CD14-positive monocyte (primary cell): Measurements from ENCODE around the gene CNTRL. TPM values are rescaled to one million over a fixed set of nuclear protein-coding genes. Genes with fewer than 3 reads are reported as not detected.
A peak's percentile ranks its signal among the peaks of the same experiment; 100 is the strongest.

ENCODE experiments used
- DNase-seq, 3 donors: peaks; one replicate each; pipeline ENCODE4 v3.0.0-alpha.2; 2011 to 2022
- H2AFZ ChIP-seq: 2 replicates; pipeline ENCODE4 v1.6.0; 2012; ENCODE audit warnings: mild to moderate bottlenecking, low read depth, low read length, inconsistent platforms; ENCODE audit not compliant: insufficient read depth, poor library complexity, severe bottlenecking
- H3K27ac ChIP-seq, 2 donors: 1 replicate in 1 of 2; 2 replicates in 1 of 2; pipeline ENCODE4 v1.5.1; 2012 to 2013; ENCODE audit warnings: low read length in 2 of 2, control low read depth in 1 of 2, inconsistent platforms in 1 of 2, low read depth in 1 of 2, mild to moderate bottlenecking in 1 of 2
- H3K27me3 ChIP-seq, 2 donors: one replicate each; pipeline versions ENCODE4 v1.6.0 to v1.6.1; 2011 to 2013; ENCODE audit warnings: low read length in 2 of 2; ENCODE audit not compliant: control insufficient read depth in 2 of 2, insufficient read depth in 2 of 2
- H3K36me3 ChIP-seq, 2 donors: replicated peaks in 1 of 2; 1 replicate in 1 of 2; 2 replicates in 1 of 2; pipeline versions ENCODE4 v1.5.1 to v1.6.1; 2012 to 2013; ENCODE audit warnings: low read length in 2 of 2, control low read depth in 1 of 2, inconsistent platforms in 1 of 2, mild to moderate bottlenecking in 1 of 2; ENCODE audit not compliant: insufficient read depth in 2 of 2, control insufficient read depth in 1 of 2
- H3K4me1 ChIP-seq, 2 donors: 1 replicate in 1 of 2; 2 replicates in 1 of 2; pipeline versions ENCODE4 v1.5.1 to v1.6.1; 2012 to 2013; ENCODE audit warnings: low read length in 2 of 2, control low read depth in 1 of 2, inconsistent platforms in 1 of 2, mild to moderate bottlenecking in 1 of 2, moderate library complexity in 1 of 2; ENCODE audit not compliant: insufficient read depth in 2 of 2, control insufficient read depth in 1 of 2
- H3K4me2 ChIP-seq: replicated peaks from 2 replicates; pipeline ENCODE3; 2012; ENCODE audit warnings: low read length, moderate library complexity, mild to moderate bottlenecking; ENCODE audit not compliant: poor library complexity, severe bottlenecking; ENCODE audit errors: extremely low read depth
- H3K4me3 ChIP-seq, 3 experiments: fragments of 200-600 bp in 1 of 3; sonication (generic) in 1 of 3; replicated peaks in 1 of 3; 1 replicate in 2 of 3; 2 replicates in 1 of 3; pipeline ENCODE4 v1.5.1; 2011 to 2013; ENCODE audit warnings: low read length in 3 of 3, mild to moderate bottlenecking in 3 of 3, control low read depth in 2 of 3, low read depth in 2 of 3, inconsistent platforms in 1 of 3, moderate library complexity in 1 of 3
- H3K79me2 ChIP-seq: 2 replicates; pipeline ENCODE4 v1.6.0; 2012; ENCODE audit warnings: mild to moderate bottlenecking, control low read depth, inconsistent platforms, low read length, moderate library complexity; ENCODE audit not compliant: insufficient read depth
- H3K9ac ChIP-seq: 2 replicates; pipeline ENCODE4 v1.6.0; 2017; ENCODE audit warnings: low read length, mild to moderate bottlenecking; ENCODE audit not compliant: insufficient read depth, poor library complexity, severe bottlenecking
- H3K9me3 ChIP-seq, 2 donors: replicated peaks in 1 of 2; 1 replicate in 1 of 2; 2 replicates in 1 of 2; pipeline versions ENCODE4 v1.5.1 to v1.6.1; 2012 to 2013; ENCODE audit warnings: low read length in 2 of 2, control low read depth in 1 of 2; ENCODE audit not compliant: control insufficient read depth in 1 of 2, insufficient read depth in 1 of 2
- H4K20me1 ChIP-seq: 2 replicates; pipeline ENCODE4 v1.6.0; 2012; ENCODE audit warnings: mild to moderate bottlenecking, low read length, control low read depth, moderate library complexity; ENCODE audit not compliant: insufficient read depth
- H3K27ac Mint-ChIP-seq, 7 donors: one replicate each; pipeline ENCODE4 v1.8.0; 2020; ENCODE audit warnings: mild to moderate bottlenecking in 7 of 7, mixed read lengths in 7 of 7, moderate library complexity in 6 of 7, inconsistent platforms in 2 of 7
- H3K27me3 Mint-ChIP-seq, 3 donors: one replicate each; pipeline ENCODE4 v1.8.0; 2021 to 2022; ENCODE audit warnings: low read depth in 3 of 3, mild to moderate bottlenecking in 3 of 3, mixed read lengths in 3 of 3, moderate library complexity in 3 of 3, inconsistent platforms in 1 of 3
- H3K36me3 Mint-ChIP-seq, 2 donors: one replicate each; pipeline ENCODE4 v1.8.0; 2020; ENCODE audit warnings: mixed read lengths in 2 of 2, inconsistent platforms in 1 of 2, mild to moderate bottlenecking in 1 of 2
- H3K4me1 Mint-ChIP-seq: one replicate; pipeline ENCODE4 v1.8.0; 2020; ENCODE audit warnings: mild to moderate bottlenecking, mixed read lengths
- H3K4me3 Mint-ChIP-seq, 2 donors: one replicate each; pipeline ENCODE4 v1.8.0; 2020; ENCODE audit warnings: mild to moderate bottlenecking in 2 of 2, mixed read lengths in 2 of 2, moderate library complexity in 1 of 2
- H3K9me3 Mint-ChIP-seq, 7 donors: one replicate each; pipeline ENCODE4 v1.8.0; 2020 to 2022; ENCODE audit warnings: mixed read lengths in 7 of 7, mild to moderate bottlenecking in 6 of 7, moderate library complexity in 6 of 7, inconsistent platforms in 2 of 7
- WGBS: methylation state at CpG from one replicate; pipeline ENCODE4 v1.1.5; 2013; ENCODE audit warnings: missing lambda C conversion rate; ENCODE audit not compliant: insufficient coverage; 5-methylcytosine and 5-hydroxymethylcytosine counted together
- intact Hi-C, 2 donors: fragments of 100-400 bp; cut with micrococcal nuclease; formaldehyde crosslinking; loops; one replicate each; pipeline versions ENCODE4 v1.15.0 to v1.15.1; 2023
- polyA plus RNA-seq, 3 donors: library from polyadenylated mRNA; depleted of rRNA in 1 of 3; unstranded in 2 of 3; stranded (reverse) in 1 of 3; fragments of 300-500 nt in 2 of 3; fragments of >200 nt in 1 of 3; fragmentation: Illumina TruSeq in 2 of 3; gene quantifications; 1 replicate in 2 of 3; 2 replicates in 1 of 3; pipeline ENCODE4 v1.2.3, GENCODE V29; 2012 to 2021
- TF ChIP-seq, protein P1 (sequence below): fragments of 200-600 bp; IDR thresholded peaks from one replicate; pipeline ENCODE4 v1.8.0; 2022; ENCODE audit warnings: antibody characterized with exemption, mild to moderate bottlenecking

The CNTRL gene
- polyA plus RNA-seq, 3 donors, result 3.9 to 26.8 (median 4.8) TPM

DNA sequence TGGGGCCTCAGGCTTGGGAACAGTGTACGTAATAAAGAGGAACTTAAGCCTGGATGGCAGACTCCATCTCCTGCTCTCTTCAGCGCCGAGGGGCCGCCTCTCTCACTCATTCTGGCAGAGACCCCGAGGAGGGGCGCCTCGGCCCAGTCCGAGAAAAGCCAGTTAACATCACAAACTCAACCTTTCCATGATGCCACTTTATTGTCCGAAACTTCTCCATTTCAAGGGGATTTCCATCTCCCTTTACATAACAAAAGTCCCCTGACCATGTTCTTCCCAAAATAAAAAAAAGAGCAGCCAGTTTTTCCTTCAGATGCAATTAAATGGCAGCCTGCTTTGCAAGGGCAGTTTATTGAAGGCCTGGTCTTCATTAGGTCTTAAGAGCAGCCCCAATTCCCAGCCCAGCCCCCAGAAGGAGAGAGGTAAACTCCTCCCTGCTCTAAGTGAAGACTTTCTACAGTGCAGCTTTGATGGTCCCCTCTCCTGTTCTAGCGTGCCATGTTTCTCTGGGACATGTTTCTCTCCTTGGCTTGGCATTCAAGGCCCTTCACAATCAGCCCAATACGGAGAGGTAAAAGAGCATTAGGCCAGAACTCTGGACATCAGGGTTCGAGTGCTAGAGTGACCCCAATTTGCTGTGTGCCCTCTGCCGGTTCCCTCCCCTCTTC lies 146.4 kb downstream of the CNTRL start:
- Histone ChIP-seq H2AFZ (peak overlapping the region; percentile 77), H3K79me2 (no peaks in the 10 kb centered on the region), H3K4me3 (peak overlapping the region in 1 of 3 experiments; percentile 27), H3K27me3 (no peaks in the 10 kb centered on the region), H3K4me1 (peaks cover 22 to 30% of the 10 kb centered on the region in 2 donors), H4K20me1 (no peaks in the 10 kb centered on the region), H3K27ac (peak overlapping the region in 1 of 2 donors; percentile 38), H3K4me2 (peak overlapping the region; percentile 60), H3K9ac (no peak overlapping the region), H3K9me3 (no peaks in the 10 kb centered on the region), H3K36me3 (no peaks in the 10 kb centered on the region)
- TF ChIP-seq, protein P1, sequence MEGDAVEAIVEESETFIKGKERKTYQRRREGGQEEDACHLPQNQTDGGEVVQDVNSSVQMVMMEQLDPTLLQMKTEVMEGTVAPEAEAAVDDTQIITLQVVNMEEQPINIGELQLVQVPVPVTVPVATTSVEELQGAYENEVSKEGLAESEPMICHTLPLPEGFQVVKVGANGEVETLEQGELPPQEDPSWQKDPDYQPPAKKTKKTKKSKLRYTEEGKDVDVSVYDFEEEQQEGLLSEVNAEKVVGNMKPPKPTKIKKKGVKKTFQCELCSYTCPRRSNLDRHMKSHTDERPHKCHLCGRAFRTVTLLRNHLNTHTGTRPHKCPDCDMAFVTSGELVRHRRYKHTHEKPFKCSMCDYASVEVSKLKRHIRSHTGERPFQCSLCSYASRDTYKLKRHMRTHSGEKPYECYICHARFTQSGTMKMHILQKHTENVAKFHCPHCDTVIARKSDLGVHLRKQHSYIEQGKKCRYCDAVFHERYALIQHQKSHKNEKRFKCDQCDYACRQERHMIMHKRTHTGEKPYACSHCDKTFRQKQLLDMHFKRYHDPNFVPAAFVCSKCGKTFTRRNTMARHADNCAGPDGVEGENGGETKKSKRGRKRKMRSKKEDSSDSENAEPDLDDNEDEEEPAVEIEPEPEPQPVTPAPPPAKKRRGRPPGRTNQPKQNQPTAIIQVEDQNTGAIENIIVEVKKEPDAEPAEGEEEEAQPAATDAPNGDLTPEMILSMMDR, result no peak
- Mint-ChIP-seq H3K4me1 (peaks cover 28% of the 10 kb centered on the region), H3K27ac (peak overlapping the region; percentile 62 to 89 (median 79)), H3K27me3 (peaks cover 0 to 2% (median 1%) of the 10 kb centered on the region in 3 donors), H3K9me3 (no peaks in the 10 kb centered on the region), H3K36me3 (peaks cover 3 to 6% of the 10 kb centered on the region in 2 donors), H3K4me3 (peak overlapping the region; percentile 68 to 83)
- peak; percentile 54 to 83 (median 58) for DNase-seq
- 23% methylated on average over 9 of the region's 13 CpGs for WGBS
- intact Hi-C loops, result no loop called here

GRCh38 chr9:121221664-121222055 lies 146.9 kb downstream of the CNTRL start:
- H3K79me2 ChIP-seq, result no peaks in the 10 kb centered on the region
- no peak overlapping the region for H3K4me3 ChIP-seq
- Mint-ChIP-seq H3K9me3 (no peaks in the 10 kb centered on the region), H3K4me1 (peaks cover 23% of the 10 kb centered on the region), H3K27ac (peak overlapping the region in 3 of 7 donors; percentile 25 to 88 (median 81)), H3K4me3 (no peak overlapping the region), H3K36me3 (peaks cover 3 to 4% of the 10 kb centered on the region in 2 donors), H3K27me3 (peaks cover 0 to 2% (median 1%) of the 10 kb centered on the region in 3 donors)
- intact Hi-C loops, result no loop called here
- no peak overlapping the region for H3K4me2 ChIP-seq
- 100% methylated on average over 2 of the region's 2 CpGs for WGBS
- no peak overlapping the region for H2AFZ ChIP-seq
- H3K4me1 ChIP-seq, result peaks cover 16 to 25% of the 10 kb centered on the region in 2 donors
- no peak for DNase-seq
- no peaks in the 10 kb centered on the region for H3K36me3 ChIP-seq
- no peaks in the 10 kb centered on the region for H3K9me3 ChIP-seq
- H3K27me3 ChIP-seq, result no peaks in the 10 kb centered on the region
- no peak overlapping the region for H3K9ac ChIP-seq
- TF ChIP-seq, protein P1, result no peak
- no peaks in the 10 kb centered on the region for H4K20me1 ChIP-seq
- peak overlapping the region in 1 of 2 donors; percentile 38 for H3K27ac ChIP-seq
